Measurements from ENCODE around the gene BCL7B.
"Not testable (repeated sequence)": the region's sequence is repeated elsewhere in the genome, so short reads cannot be mapped to it uniquely, and the experiment has no call there.

BCL7B gene

GRCh38 chr7:73496626-73497025 is 60.9 kb downstream of the BCL7B start:
- no peak for DNase-seq (ENCODE audit: low read depth)

DNA sequence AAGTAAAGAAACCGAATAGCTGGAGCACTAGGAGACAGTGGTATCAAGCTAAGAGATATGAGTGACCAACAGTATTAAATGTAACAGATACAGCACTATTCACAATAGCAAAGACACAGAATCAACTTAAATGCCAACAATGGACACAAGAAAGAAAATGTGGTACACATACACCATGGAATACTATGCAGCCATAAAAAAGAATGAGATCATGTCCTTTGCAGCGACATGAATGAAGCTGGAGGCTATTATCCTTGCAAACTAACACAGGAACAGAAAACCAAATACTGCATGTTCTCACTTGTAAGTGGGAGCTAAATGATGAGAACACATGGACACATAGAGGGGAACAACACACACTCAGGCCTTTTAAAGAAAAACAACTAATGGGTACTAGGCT is 62.0 kb downstream of the BCL7B start:
- DNase-seq (ENCODE audit: low read depth): not testable (repeated sequence)

DNA sequence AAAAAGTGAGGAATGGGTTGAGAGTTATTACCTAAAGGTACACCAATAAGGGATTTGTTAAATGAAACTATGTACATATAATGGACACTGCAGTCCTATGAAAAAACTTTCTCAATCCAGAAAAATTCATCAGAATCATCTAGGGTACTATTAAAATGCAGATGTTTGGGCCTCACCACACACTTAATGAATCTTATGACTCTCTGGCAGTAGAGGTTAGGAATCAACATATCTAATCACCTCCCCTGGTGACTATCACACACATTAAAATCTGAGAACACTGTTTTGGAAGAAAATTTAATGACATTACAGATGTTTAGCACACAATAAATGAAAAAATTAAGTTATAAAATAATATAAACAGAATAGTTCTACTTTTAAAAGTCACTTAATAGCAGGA is 67.5 kb downstream of the BCL7B start:
- DNase-seq (ENCODE audit: low read depth): no peak

DNA sequence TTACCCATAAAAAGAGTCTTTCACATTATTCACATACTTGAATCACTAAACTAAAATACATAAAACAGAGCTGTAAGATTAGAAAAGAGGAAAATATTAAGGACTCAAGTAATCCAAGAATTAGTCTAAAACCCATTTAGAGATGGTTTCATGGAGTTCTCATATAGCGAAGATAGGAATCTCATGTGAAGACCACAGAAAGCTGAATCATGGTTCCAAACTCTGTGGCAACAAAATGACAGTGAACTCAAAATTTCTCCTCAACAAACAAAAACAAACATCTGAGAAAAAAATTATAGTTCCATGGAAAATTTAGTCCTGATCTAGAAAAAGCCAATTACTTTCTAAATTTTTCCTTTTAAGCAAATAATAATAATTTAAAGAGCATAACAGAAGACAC is 70.0 kb downstream of the BCL7B start:
- DNase-seq (ENCODE audit: low read depth): no peak

All from stimulated activated CD4-positive, alpha-beta T cell treated with anti-CD3 and anti-CD28 coated beads, Interleukin-2, amount 100 ng/mL, for 4 hours (primary cell).